Activated T-helper 1 cell treated with anti-CD3 and anti-CD28 coated beads, Interleukin-12 subunit alpha, Interleukin-12 subunit beta, Interleukin-2, Interleukin-4 antibody, amounts not matched to agents 30 ng/mL and 10 ng/mL and 1 ng/mL, durations not matched to agents 14 hours and 24 hours and 36 hours (primary cell): ENCODE results near the gene ACACB. TPM values are rescaled to one million over a fixed set of nuclear protein-coding genes. Genes with fewer than 3 reads are reported as not detected.
"Not testable (repeated sequence)": the region's sequence is repeated elsewhere in the genome, so short reads cannot be mapped to it uniquely, and the experiment has no call there.

ENCODE experiments used
- DNase-seq: peaks from one replicate; pipeline ENCODE4 v3.0.0; 2021; ENCODE audit warnings: low spot score
- H3K27ac Mint-ChIP-seq: one replicate; pipeline ENCODE4 v1.8.0; 2021; ENCODE audit warnings: mild to moderate bottlenecking, mixed read lengths
- H3K27me3 Mint-ChIP-seq: one replicate; pipeline ENCODE4 v1.8.0; 2022; ENCODE audit warnings: mild to moderate bottlenecking, moderate library complexity, mixed read lengths; ENCODE audit not compliant: insufficient read depth
- H3K36me3 Mint-ChIP-seq: one replicate; pipeline ENCODE4 v1.8.0; 2021; ENCODE audit warnings: low read depth, mixed read lengths
- H3K4me1 Mint-ChIP-seq: one replicate; pipeline ENCODE4 v1.8.0; 2021; ENCODE audit warnings: low read depth, mixed read lengths
- H3K4me3 Mint-ChIP-seq: one replicate; pipeline ENCODE4 v1.8.0; 2021; ENCODE audit warnings: mild to moderate bottlenecking, moderate library complexity, mixed read lengths
- H3K9me3 Mint-ChIP-seq: one replicate; pipeline ENCODE4 v1.8.0; 2021; ENCODE audit warnings: mixed read lengths
- intact Hi-C: fragments of 100-400 bp; cut with micrococcal nuclease; formaldehyde crosslinking; loops from one replicate; pipeline ENCODE4 v1.15.1; 2024
- total RNA-seq: library from RNA; stranded (reverse); gene quantifications from 2 replicates; pipeline ENCODE4 v1.2.3, GENCODE V29; 2022

The ACACB gene
- total RNA-seq, 1 donor from 2014 or later = 6.9 TPM

DNA sequence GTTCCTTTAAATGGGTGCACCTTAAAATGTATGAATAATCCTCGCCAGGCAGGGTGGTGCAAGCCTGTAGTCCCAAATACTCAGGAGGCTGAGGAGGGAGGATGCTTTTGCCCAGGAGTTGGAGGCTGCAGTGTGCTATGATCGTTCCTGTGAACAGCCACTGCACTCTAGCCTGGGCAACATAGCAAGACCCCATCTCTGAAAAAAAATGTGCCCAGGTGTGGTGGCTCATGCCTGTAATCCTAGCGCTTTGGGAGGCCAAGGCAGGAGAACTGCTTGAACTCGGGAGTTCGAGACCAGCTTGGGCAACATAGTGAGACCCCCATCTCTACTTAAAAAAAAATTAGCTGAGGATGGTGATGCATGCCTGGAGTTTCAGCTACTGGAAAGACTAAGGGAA is 39.6 kb downstream of the ACACB start:
- H3K36me3 Mint-ChIP-seq = no peaks in the 10 kb centered on the region
- H3K27ac Mint-ChIP-seq = no peak overlapping the region
- intact Hi-C loops = loop anchor here (10.0 kb wide), 1 partner anchor 591 kb away; the partner anchor contains the start of genes ISCU and SART3
- peaks cover 15% of the 10 kb centered on the region for H3K27me3 Mint-ChIP-seq
- H3K4me3 Mint-ChIP-seq = peak overlapping the region; percentile 85
- no peaks in the 10 kb centered on the region for H3K9me3 Mint-ChIP-seq
- H3K4me1 Mint-ChIP-seq = peaks cover 17% of the 10 kb centered on the region
- DNase-seq = no peak

DNA sequence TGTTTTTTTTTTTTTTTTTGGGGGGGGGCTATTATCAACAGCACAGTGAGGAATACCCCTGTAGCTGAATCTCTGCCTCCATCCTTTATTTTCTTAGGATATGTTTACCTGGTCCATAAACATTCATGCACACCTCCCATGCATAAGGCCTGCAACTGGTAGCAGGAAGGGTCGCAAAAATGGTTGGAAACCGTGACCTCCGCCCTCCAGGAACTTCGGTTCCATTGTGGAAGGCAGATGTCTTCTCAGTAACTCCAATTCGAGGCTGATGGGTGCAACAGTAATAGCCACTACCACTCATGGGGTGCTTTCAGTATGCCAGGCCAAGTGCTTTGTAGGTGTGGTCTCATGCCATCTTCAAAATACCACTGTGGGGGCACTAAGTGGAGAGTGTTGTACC is 40.2 kb downstream of the ACACB start:
- no peak overlapping the region for H3K4me3 Mint-ChIP-seq
- intact Hi-C loops = loop anchor here (10.0 kb wide), 1 partner anchor 592 kb away; the partner anchor contains the start of genes ISCU and SART3

DNA sequence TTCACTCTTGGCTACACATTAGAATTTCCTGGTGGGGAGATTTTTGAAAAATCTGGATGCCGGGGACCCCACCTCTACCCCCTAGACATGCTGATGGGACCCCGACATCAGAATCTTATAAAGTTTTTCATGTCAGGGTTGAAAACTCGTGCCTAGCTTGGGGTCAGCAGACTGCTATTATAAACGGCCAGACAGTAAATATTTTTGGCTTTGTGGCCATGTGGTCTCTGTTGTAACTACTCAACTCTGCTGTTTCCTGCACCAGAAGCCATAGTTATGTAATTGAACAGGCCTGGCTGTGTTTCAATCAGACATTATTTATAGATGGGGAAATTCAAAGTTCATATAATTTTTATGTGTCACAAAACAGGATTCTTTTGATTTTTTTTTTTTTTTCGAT is 41.6 kb downstream of the ACACB start:
- Mint-ChIP-seq H3K36me3 (no peaks in the 10 kb centered on the region), H3K4me1 (peaks cover 17% of the 10 kb centered on the region), H3K4me3 (no peak overlapping the region), H3K27ac (no peak overlapping the region), H3K9me3 (no peaks in the 10 kb centered on the region), H3K27me3 (peaks cover 4% of the 10 kb centered on the region)
- no peak for DNase-seq
- intact Hi-C loops = loop anchor here (10.0 kb wide), 1 partner anchor 593 kb away; the partner anchor contains the start of genes ISCU and SART3

More for the DNA sequence above, 40.2 kb downstream of the ACACB start:
- Mint-ChIP-seq H3K36me3 (no peaks in the 10 kb centered on the region), H3K27ac (no peak overlapping the region), H3K27me3 (peaks cover 11% of the 10 kb centered on the region), H3K9me3 (no peaks in the 10 kb centered on the region), H3K4me1 (peaks cover 17% of the 10 kb centered on the region)
- no peak for DNase-seq

- no peak for DNase-seq
- Mint-ChIP-seq H3K4me3 (no peak overlapping the region), H3K27me3 (peaks cover 3% of the 10 kb centered on the region), H3K4me1 (peaks cover 3% of the 10 kb centered on the region), H3K27ac (no peak overlapping the region), H3K36me3 (no peaks in the 10 kb centered on the region), H3K9me3 (no peaks in the 10 kb centered on the region)
- intact Hi-C loops = no loop called here
Measured at GRCh38 chr12:109160433-109160832, 44.0 kb downstream of the ACACB start.

DNA sequence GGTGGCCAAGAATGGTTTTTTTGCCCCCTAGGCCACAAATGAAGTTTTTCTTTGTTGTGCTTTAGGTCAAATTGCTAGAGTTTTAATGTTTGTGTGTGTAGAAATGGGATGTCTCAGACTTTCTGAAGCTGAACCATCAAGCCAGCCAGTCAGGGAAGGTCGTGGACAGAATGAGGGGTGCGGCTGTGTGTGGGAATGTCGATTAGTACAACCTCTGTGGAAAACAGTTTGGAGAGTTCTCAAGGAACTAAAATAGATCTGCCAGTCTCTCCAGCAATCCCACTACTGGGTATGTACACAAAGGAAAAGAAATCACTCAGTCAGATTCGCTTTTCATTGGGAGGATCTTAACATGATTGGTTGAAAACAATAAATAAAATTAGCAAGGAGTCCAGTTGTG is 44.5 kb downstream of the ACACB start:
- Mint-ChIP-seq H3K36me3 (no peaks in the 10 kb centered on the region), H3K27me3 (peaks cover 1% of the 10 kb centered on the region), H3K4me3 (no peak overlapping the region), H3K4me1 (no peaks in the 10 kb centered on the region), H3K27ac (no peak overlapping the region), H3K9me3 (no peaks in the 10 kb centered on the region)
- intact Hi-C loops = no loop called here
- DNase-seq = no peak

DNA sequence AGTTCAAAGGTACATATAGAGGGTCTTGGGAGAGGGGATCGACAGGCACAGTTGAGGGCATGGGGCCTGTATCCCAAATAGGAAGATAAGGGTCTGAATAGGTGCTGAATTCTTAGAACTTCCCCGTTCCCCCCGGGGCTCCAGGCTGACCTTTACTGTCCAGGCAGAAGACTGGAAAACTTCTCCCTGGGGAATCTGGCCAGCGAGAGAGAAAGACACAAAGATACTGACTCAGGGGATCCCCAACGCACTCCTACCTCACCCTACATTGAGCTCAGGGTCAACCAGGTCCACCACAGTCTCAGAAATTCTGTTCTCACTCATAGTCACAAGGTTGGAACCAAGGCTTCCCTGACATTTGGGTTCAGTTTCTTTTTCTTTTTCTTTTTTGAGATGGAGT is 46.2 kb downstream of the ACACB start:
- Mint-ChIP-seq H3K36me3 (no peaks in the 10 kb centered on the region), H3K9me3 (no peaks in the 10 kb centered on the region), H3K27ac (no peak overlapping the region), H3K4me3 (no peak overlapping the region), H3K27me3 (no peaks in the 10 kb centered on the region), H3K4me1 (no peaks in the 10 kb centered on the region)
- DNase-seq = no peak
- intact Hi-C loops = no loop called here

GRCh38 chr12:109163167-109163566 is 46.8 kb downstream of the ACACB start:
- intact Hi-C loops = no loop called here
- no peak overlapping the region for H3K27ac Mint-ChIP-seq
- H3K4me1 Mint-ChIP-seq = no peaks in the 10 kb centered on the region
- H3K9me3 Mint-ChIP-seq = no peaks in the 10 kb centered on the region
- H3K27me3 Mint-ChIP-seq = no peaks in the 10 kb centered on the region
- no peak overlapping the region for H3K4me3 Mint-ChIP-seq
- no peaks in the 10 kb centered on the region for H3K36me3 Mint-ChIP-seq
- no peak for DNase-seq

GRCh38 chr12:109165599-109165998 is 49.2 kb downstream of the ACACB start:
- H3K4me3 Mint-ChIP-seq = no peak overlapping the region
- intact Hi-C loops = no loop called here
- H3K36me3 Mint-ChIP-seq = no peaks in the 10 kb centered on the region
- DNase-seq = no peak
- H3K4me1 Mint-ChIP-seq = no peaks in the 10 kb centered on the region
- no peak overlapping the region for H3K27ac Mint-ChIP-seq
- H3K9me3 Mint-ChIP-seq = no peaks in the 10 kb centered on the region
- no peaks in the 10 kb centered on the region for H3K27me3 Mint-ChIP-seq

- H3K36me3 Mint-ChIP-seq = no peaks in the 10 kb centered on the region
Measured at GRCh38 chr12:109166371-109166770, 50.0 kb downstream of the ACACB start.

DNA sequence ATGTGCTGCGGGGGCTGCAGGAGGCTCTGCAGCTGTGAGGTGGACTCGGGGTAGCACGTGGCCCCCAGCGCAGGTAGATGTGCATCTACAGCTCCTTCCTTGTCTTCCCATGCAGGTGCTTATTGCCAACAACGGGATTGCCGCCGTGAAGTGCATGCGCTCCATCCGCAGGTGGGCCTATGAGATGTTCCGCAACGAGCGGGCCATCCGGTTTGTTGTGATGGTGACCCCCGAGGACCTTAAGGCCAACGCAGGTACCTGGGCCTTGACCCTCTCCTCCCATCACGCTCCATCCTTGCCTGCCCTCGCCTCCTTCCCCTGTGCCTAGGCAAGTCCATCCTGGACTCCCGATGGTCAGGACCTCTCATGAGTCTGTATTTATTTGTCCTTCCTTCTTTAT is 51.4 kb downstream of the ACACB start:
- no peak overlapping the region for H3K27ac Mint-ChIP-seq
- H3K27me3 Mint-ChIP-seq = no peaks in the 10 kb centered on the region
- intact Hi-C loops = no loop called here
- H3K4me3 Mint-ChIP-seq = no peak overlapping the region
- H3K4me1 Mint-ChIP-seq = no peaks in the 10 kb centered on the region
- peaks cover 2% of the 10 kb centered on the region for H3K9me3 Mint-ChIP-seq
- H3K36me3 Mint-ChIP-seq = peaks cover 4% of the 10 kb centered on the region
- DNase-seq = no peak

More at GRCh38 chr12:109166371-109166770, 50.0 kb downstream of the ACACB start:
- H3K4me1 Mint-ChIP-seq = no peaks in the 10 kb centered on the region
- H3K27me3 Mint-ChIP-seq = no peaks in the 10 kb centered on the region
- H3K4me3 Mint-ChIP-seq = no peak overlapping the region
- intact Hi-C loops = no loop called here
- H3K27ac Mint-ChIP-seq = no peak overlapping the region
- no peak for DNase-seq
- no peaks in the 10 kb centered on the region for H3K9me3 Mint-ChIP-seq

DNA sequence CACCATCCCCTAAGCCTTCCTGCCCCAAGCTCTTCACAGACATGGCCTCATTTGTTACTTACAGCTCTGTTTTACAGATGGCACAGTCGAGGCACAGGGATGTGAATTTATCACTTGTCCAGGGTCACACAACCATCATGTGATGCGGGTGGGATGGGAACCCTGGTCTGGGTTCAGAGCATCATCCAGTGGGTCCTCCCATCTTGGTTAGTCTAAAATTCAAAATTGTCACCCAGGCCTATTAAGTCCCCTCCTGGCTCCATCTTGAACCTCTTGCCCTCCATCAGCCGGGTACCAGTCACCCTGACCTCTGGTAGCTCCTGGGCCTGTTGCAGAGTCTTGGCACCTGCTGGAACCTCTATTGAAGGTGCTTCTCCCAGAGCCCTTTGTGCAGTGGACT is 52.9 kb downstream of the ACACB start:
- DNase-seq = no peak
- peaks cover 6% of the 10 kb centered on the region for H3K36me3 Mint-ChIP-seq
- no peaks in the 10 kb centered on the region for H3K27me3 Mint-ChIP-seq
- peaks cover 4% of the 10 kb centered on the region for H3K9me3 Mint-ChIP-seq
- no peaks in the 10 kb centered on the region for H3K4me1 Mint-ChIP-seq
- no peak overlapping the region for H3K4me3 Mint-ChIP-seq
- H3K27ac Mint-ChIP-seq = no peak overlapping the region
- intact Hi-C loops = no loop called here

GRCh38 chr12:109169686-109170085 is 53.3 kb downstream of the ACACB start:
- H3K27me3 Mint-ChIP-seq = no peaks in the 10 kb centered on the region
- peaks cover 6% of the 10 kb centered on the region for H3K36me3 Mint-ChIP-seq
- H3K9me3 Mint-ChIP-seq = peaks cover 4% of the 10 kb centered on the region
- intact Hi-C loops = no loop called here
- DNase-seq = no peak
- no peak overlapping the region for H3K27ac Mint-ChIP-seq
- no peak overlapping the region for H3K4me3 Mint-ChIP-seq
- H3K4me1 Mint-ChIP-seq = no peaks in the 10 kb centered on the region

- intact Hi-C loops = no loop called here
- Mint-ChIP-seq H3K36me3 (peaks cover 6% of the 10 kb centered on the region), H3K27me3 (no peaks in the 10 kb centered on the region), H3K9me3 (peaks cover 4% of the 10 kb centered on the region), H3K4me1 (no peaks in the 10 kb centered on the region), H3K27ac (no peak overlapping the region), H3K4me3 (no peak overlapping the region)
- no peak for DNase-seq
Measured at GRCh38 chr12:109170324-109170723, 53.9 kb downstream of the ACACB start.

- not testable (repeated sequence) for H3K27me3 Mint-ChIP-seq
Measured at GRCh38 chr12:109172787-109173186, 56.4 kb downstream of the ACACB start.

More at GRCh38 chr12:109172787-109173186, 56.4 kb downstream of the ACACB start:
- DNase-seq, H3K9me3 Mint-ChIP-seq, H3K4me3 Mint-ChIP-seq, H3K4me1 Mint-ChIP-seq, H3K27ac Mint-ChIP-seq, intact Hi-C loops, H3K36me3 Mint-ChIP-seq: not testable (repeated sequence)
